DND-41 (cell line): ENCODE data around the gene SEMA3B.

Source experiments
- CTCF ChIP-seq: IDR thresholded peaks from 2 replicates; pipeline ENCODE4 v1.5.1; 2012; ENCODE audit warnings: borderline replicate concordance, low read length, moderate library complexity, mild to moderate bottlenecking; ENCODE audit not compliant: poor library complexity, severe bottlenecking; ENCODE audit errors: extremely low read depth
- EZH2 ChIP-seq: IDR thresholded peaks from 3 replicates; pipeline ENCODE4 v1.6.1; 2012; ENCODE audit warnings: borderline replicate concordance, low read depth, mild to moderate bottlenecking, moderate library complexity, low read length, inconsistent platforms; ENCODE audit not compliant: severe bottlenecking

- no peak for TF ChIP-seq CTCF
- TF ChIP-seq EZH2, result no peak
Measured at GRCh38 chr3:50325113-50325480, 56.1 kb downstream of the SEMA3B start.
